IMR-90 (cell line): ENCODE results near the gene SUB1. TPM values are rescaled to one million over a fixed set of nuclear protein-coding genes. Genes with fewer than 3 reads are reported as not detected.

Experiments used
- ATAC-seq: fragments of 200-7000 bp; cut with Tn5 transposase; 2 replicates; pipeline ENCODE4 v1.9.1; 2020; ENCODE audit warnings: low read depth, mild to moderate bottlenecking, moderate library complexity
- BruUV-seq: library from RNA; stranded (reverse); fragments of 400-500 nt; replicated peaks from 2 replicates; lab custom pipeline; 2021; lab: Mats Ljungman, UMichigan
- CTCF ChIA-PET: fragments of 300-600 bp; formaldehyde crosslinking; extraction: SDS; loops from one replicate; lab custom pipeline; 2021; ENCODE audit warnings: antibody characterized with exemption; lab: Yijun Ruan, JAX
- POLR2A ChIA-PET: fragments of 300-600 bp; sonication (Branson Sonifier 250); formaldehyde crosslinking; loops from one replicate; lab custom pipeline; 2022; ENCODE audit warnings: antibody characterized with exemption; ENCODE audit not compliant: unreplicated experiment; lab: Charles Lee
- DNase-seq: peaks from one replicate; pipeline ENCODE4 v3.0.0; 2013
- H2AFZ ChIP-seq: replicated peaks from 2 replicates; pipeline ENCODE3; 2013; ENCODE audit warnings: low read length, mild to moderate bottlenecking; ENCODE audit not compliant: poor library complexity
- H2AK5ac ChIP-seq: 2 replicates; pipeline ENCODE4 v1.6.1; 2013; ENCODE audit warnings: low read depth, low read length, inconsistent platforms
- H2AK9ac ChIP-seq: replicated peaks from 2 replicates; pipeline ENCODE3; 2013; ENCODE audit warnings: mild to moderate bottlenecking, low read depth, low read length, moderate library complexity; ENCODE audit not compliant: poor library complexity
- H2BK120ac ChIP-seq: 2 replicates; pipeline ENCODE4 v1.6.1; 2013; ENCODE audit warnings: low read depth, low read length, inconsistent platforms
- H2BK15ac ChIP-seq: 3 replicates; pipeline ENCODE4 v1.6.1; 2013; ENCODE audit warnings: low read depth, low read length, inconsistent platforms
- H2BK20ac ChIP-seq: 2 replicates; pipeline ENCODE4 v1.6.1; 2013; ENCODE audit warnings: low read depth, mild to moderate bottlenecking, inconsistent platforms, low read length, moderate library complexity
- H2BK5ac ChIP-seq: 2 replicates; pipeline ENCODE4 v1.6.1; 2013; ENCODE audit warnings: mild to moderate bottlenecking, low read depth, low read length, inconsistent platforms; ENCODE audit not compliant: poor library complexity, severe bottlenecking
- H3K14ac ChIP-seq: replicated peaks from 2 replicates; pipeline ENCODE4 v1.6.1; 2013; ENCODE audit warnings: low read depth, low read length, inconsistent platforms
- H3K18ac ChIP-seq: 2 replicates; pipeline ENCODE4 v1.6.1; 2013; ENCODE audit warnings: low read depth, low read length, control low read depth
- H3K23ac ChIP-seq: 2 replicates; pipeline ENCODE4 v1.6.1; 2013; ENCODE audit warnings: low read depth, low read length, inconsistent platforms
- H3K27ac ChIP-seq: 2 replicates; pipeline ENCODE4 v1.5.1; 2013; ENCODE audit warnings: mild to moderate bottlenecking, control low read depth, low read length; ENCODE audit not compliant: insufficient read depth
- H3K27me3 ChIP-seq: 2 replicates; pipeline ENCODE4 v1.6.1; 2013; ENCODE audit warnings: low read length; ENCODE audit not compliant: control insufficient read depth, insufficient read depth
- H3K36me3 ChIP-seq: 2 replicates; pipeline ENCODE4 v1.6.1; 2013; ENCODE audit warnings: low read length, mixed read lengths; ENCODE audit not compliant: control insufficient read depth, insufficient read depth
- H3K4ac ChIP-seq: 2 replicates; pipeline ENCODE4 v1.6.1; 2013; ENCODE audit warnings: low read depth, low read length, inconsistent platforms
- H3K4me1 ChIP-seq: 2 replicates; pipeline ENCODE4 v1.6.1; 2013; ENCODE audit warnings: low read length, mixed read lengths; ENCODE audit not compliant: control insufficient read depth, insufficient read depth
- H3K4me2 ChIP-seq: 2 replicates; pipeline ENCODE4 v1.6.1; 2013; ENCODE audit warnings: low read depth, mild to moderate bottlenecking, control low read depth, low read length, moderate library complexity
- H3K4me3 ChIP-seq: 2 replicates; pipeline ENCODE4 v1.5.1; 2013; ENCODE audit warnings: low read depth, mild to moderate bottlenecking, control low read depth, low read length, moderate library complexity; ENCODE audit not compliant: insufficient read depth
- H3K56ac ChIP-seq: 2 replicates; pipeline ENCODE4 v1.6.1; 2013; ENCODE audit warnings: low read length, inconsistent platforms; ENCODE audit not compliant: insufficient read depth; ENCODE audit errors: extremely low read depth
- H3K79me1 ChIP-seq, 2 experiments: 2 replicates each; pipeline ENCODE4 v1.6.1; 2013; ENCODE audit warnings: low read length in 2 of 2, inconsistent platforms in 1 of 2, low read depth in 1 of 2
- H3K9ac ChIP-seq: 2 replicates; pipeline ENCODE4 v1.6.1; 2013; ENCODE audit warnings: low read depth, low read length, control low read depth
- H3K9me1 ChIP-seq: 2 replicates; pipeline ENCODE4 v1.6.1; 2013; ENCODE audit warnings: low read length, inconsistent platforms; ENCODE audit not compliant: insufficient read depth
- H3K9me3 ChIP-seq: 2 replicates; pipeline ENCODE4 v1.6.1; 2013; ENCODE audit warnings: low read length; ENCODE audit not compliant: control insufficient read depth, insufficient read depth
- H4K20me1 ChIP-seq: 2 replicates; pipeline ENCODE4 v1.6.1; 2013; ENCODE audit warnings: low read length, inconsistent platforms; ENCODE audit not compliant: insufficient read depth
- H4K5ac ChIP-seq: 2 replicates; pipeline ENCODE4 v1.6.1; 2013; ENCODE audit warnings: mild to moderate bottlenecking, low read depth, low read length, control low read depth
- H4K8ac ChIP-seq, 2 experiments: 2 replicates each; pipeline ENCODE4 v1.6.1; 2013; ENCODE audit warnings: low read depth in 2 of 2, low read length in 2 of 2, control low read depth in 1 of 2, inconsistent platforms in 1 of 2
- H4K91ac ChIP-seq: 2 replicates; pipeline ENCODE4 v1.6.1; 2013; ENCODE audit warnings: low read depth, low read length, inconsistent platforms; ENCODE audit not compliant: insufficient read depth
- MAFK ChIP-seq: IDR thresholded peaks from 2 replicates; pipeline ENCODE4 v1.6.1; 2012; ENCODE audit warnings: low read depth, low read length, improper control_type of control experiment
- MAZ ChIP-seq: IDR thresholded peaks from 2 replicates; pipeline ENCODE4 v1.6.1; 2012; ENCODE audit warnings: low read depth, mild to moderate bottlenecking, low read length, improper control_type of control experiment, moderate library complexity, borderline replicate concordance
- RAD21 ChIP-seq: IDR thresholded peaks from 2 replicates; pipeline ENCODE4 v1.6.1; 2012; ENCODE audit warnings: low read length, improper control_type of control experiment
- WGBS, 2 experiments: methylation state at CpG; one replicate each; pipeline versions ENCODE4 v1.1.5 to v1.1.7; 2013; ENCODE audit warnings: missing lambda C conversion rate in 2 of 2; ENCODE audit not compliant: insufficient read length in 1 of 2; ENCODE audit errors: extremely low coverage in 2 of 2; 5-methylcytosine and 5-hydroxymethylcytosine counted together
- dilution Hi-C: fragments of 300-500 bp; cut with HindIII; formaldehyde crosslinking; loops from one replicate; pipeline ENCODE4 v1.14.3; 2018; ENCODE audit warnings: low sequenced_read_pairs; ENCODE audit not compliant: unreplicated experiment
- in situ Hi-C: fragments of 300-500 bp; cut with MboI; formaldehyde crosslinking; loops from 3 replicates; pipeline ENCODE4 v1.14.3; 2019; ENCODE audit warnings: low sequenced_read_pairs, inconsistent platforms, mixed read lengths
- intact Hi-C: fragments of 100-400 bp; cut with micrococcal nuclease; formaldehyde crosslinking; loops from 2 replicates; pipeline ENCODE4 v1.10.0; 2022
- polyA plus RNA-seq, 3 experiments: library from polyadenylated mRNA; depleted of rRNA; stranded (reverse); fragments of >200 nt; gene quantifications; 2 replicates each; pipeline ENCODE4 v1.2.3, GENCODE V29; 2012; ENCODE audit warnings: low replicate concordance in 1 of 3
- total RNA-seq: library from RNA; depleted of rRNA; stranded (reverse); fragments of >200 nt; gene quantifications from 2 replicates; pipeline ENCODE4 v1.2.3, GENCODE V29; 2012

SUB1 gene
- total and polyA plus RNA-seq, 2 of the 4 experiments (the other 2 are of a cell fraction): 19.5 to 155 TPM

- Histone ChIP-seq H4K8ac (no peak overlapping the region), H2BK20ac (no peak overlapping the region), H3K79me1 (no peaks in the 10 kb centered on the region), H4K5ac (no peak overlapping the region), H3K9me1 (no peaks in the 10 kb centered on the region), H3K27me3 (peaks cover 8% of the 10 kb centered on the region; the same call in 1 of the 2 replicates), H2BK5ac (no peak overlapping the region), H3K9ac (no peak overlapping the region), H3K18ac (no peak overlapping the region), H3K4me2 (no peak overlapping the region), H3K9me3 (no peaks in the 10 kb centered on the region), H3K4me1 (peaks cover 4% of the 10 kb centered on the region), H3K14ac (no peak overlapping the region), H2AFZ (no peak overlapping the region), H2AK5ac (no peak overlapping the region), H4K20me1 (no peaks in the 10 kb centered on the region), H3K56ac (no peak overlapping the region), H2BK120ac (no peak overlapping the region), H2AK9ac (no peak overlapping the region), H3K27ac (no peak overlapping the region), H4K91ac (no peak overlapping the region), H2BK15ac (no peak overlapping the region), H3K4me3 (no peak overlapping the region), H3K23ac (no peak overlapping the region), H3K36me3 (no peaks in the 10 kb centered on the region), H3K4ac (no peak overlapping the region)
- intact Hi-C loops (no loop called here), in situ Hi-C loops (no loop called here), dilution Hi-C loops (no loop called here)
- no CpG with 5 or more reads among the region's 3 CpGs for WGBS, 2 experiments
- BruUV-seq: no TSS peak
- ATAC-seq (no peak), DNase-seq (no peak)
- TF ChIP-seq RAD21 (no peak), MAFK (peak; percentile 44), MAZ (no peak)
- ChIA-PET POLR2A (no interaction called here), CTCF (no interaction called here)
Measured at GRCh38 chr5:32578764-32579163, 6.6 kb upstream of the SUB1 start.
